ENCODE measurements around the gene PDE6B. TPM values are rescaled to one million over a fixed set of nuclear protein-coding genes. Genes with fewer than 3 reads are reported as not detected.

PDE6B gene
- total and polyA plus RNA-seq, 2 donors (not counting 1 experiment from before 2014, with no cell fraction given), result 2.1 TPM; not detected in 1

DNA sequence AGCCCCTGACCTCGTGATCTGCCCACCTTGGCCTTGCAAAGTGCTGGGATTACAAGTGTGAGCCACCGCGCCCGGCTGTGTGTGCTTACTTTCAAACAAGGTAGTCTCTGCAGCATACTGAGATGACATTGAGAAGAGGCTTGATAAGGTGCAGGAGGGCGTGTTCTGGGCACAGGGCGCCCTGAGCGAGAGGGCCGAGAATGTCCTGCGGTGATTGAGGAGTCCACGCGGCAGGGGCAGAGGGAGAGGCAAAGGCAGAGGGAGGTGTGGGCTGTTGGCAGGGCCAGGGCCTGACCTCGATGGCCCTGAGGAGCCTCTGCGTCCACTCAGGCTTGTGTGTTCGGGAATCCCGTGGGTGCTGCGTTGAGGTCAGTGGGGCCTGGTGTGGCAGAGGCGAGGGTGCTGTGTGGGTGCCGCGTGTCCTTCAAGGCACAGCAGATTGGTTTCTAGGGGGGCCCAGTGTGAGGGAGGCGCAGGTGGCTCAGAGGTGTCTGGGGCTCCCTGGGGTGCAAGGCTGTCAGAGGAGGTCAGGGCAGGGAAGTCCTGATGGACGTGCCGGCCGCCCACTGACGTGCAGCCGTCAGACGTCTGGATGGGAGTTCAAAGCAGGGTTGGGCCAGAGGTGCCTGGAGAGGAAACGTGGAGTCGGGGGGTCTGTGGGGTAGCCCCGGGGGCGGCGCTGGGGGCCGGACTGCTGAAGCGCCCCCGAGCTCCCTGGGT is 92.4 kb downstream of the PDE6B start:
- no peak overlapping the region for H3K27ac ChIP-seq (ENCODE audit: insufficient read depth, low read length)
- no peak for DNase-seq (ENCODE audit: low read depth in 2 of 2)
- no peaks in the 10 kb centered on the region for H3K9me3 ChIP-seq (ENCODE audit: control insufficient read depth, insufficient read depth, low read depth, low read length)
- TF ChIP-seq CTCF (conservative IDR thresholded peaks at IDR 0.05 in 1 of 2, IDR thresholded peaks at IDR 0.05 in 1 of 2; ENCODE audit: low read depth in 1 of 2, low read length in 2 of 2), result no peak
- TF ChIP-seq EZH2 (IDR thresholded peaks at IDR 0.05; ENCODE audit: low read length, missing control alignments), result no peak
- no peak overlapping the region for H3K9ac ChIP-seq (ENCODE audit: insufficient read depth, low read length)
- no peak overlapping the region for H3K4me3 ChIP-seq (replicated peaks in 1 of 4; ENCODE audit: control extremely low read depth in 1 of 4, insufficient read depth in 1 of 4, low read depth in 3 of 4, low read length in 4 of 4)
- peaks cover 10% of the 10 kb centered on the region for H3K4me1 ChIP-seq (ENCODE audit: control insufficient read depth, extremely low read depth, insufficient read depth, low read length)
- H4K20me1 ChIP-seq (ENCODE audit: control insufficient read depth, extremely low read depth, insufficient read depth, low read length), result no peaks in the 10 kb centered on the region
- no peaks in the 10 kb centered on the region for H3K27me3 ChIP-seq (ENCODE audit: control insufficient read depth, insufficient read depth, low read length)
- peaks cover 65% of the 10 kb centered on the region for H3K79me2 ChIP-seq (ENCODE audit: control insufficient read depth, insufficient read depth, low read length)
- H3K36me3 ChIP-seq (ENCODE audit: control insufficient read depth, insufficient read depth, low read length), result no peaks in the 10 kb centered on the region
- H2AFZ ChIP-seq (ENCODE audit: low read length), result no peak overlapping the region
- no peak overlapping the region for H3K4me2 ChIP-seq (ENCODE audit: extremely low read depth, insufficient read depth, low read length)

DNA sequence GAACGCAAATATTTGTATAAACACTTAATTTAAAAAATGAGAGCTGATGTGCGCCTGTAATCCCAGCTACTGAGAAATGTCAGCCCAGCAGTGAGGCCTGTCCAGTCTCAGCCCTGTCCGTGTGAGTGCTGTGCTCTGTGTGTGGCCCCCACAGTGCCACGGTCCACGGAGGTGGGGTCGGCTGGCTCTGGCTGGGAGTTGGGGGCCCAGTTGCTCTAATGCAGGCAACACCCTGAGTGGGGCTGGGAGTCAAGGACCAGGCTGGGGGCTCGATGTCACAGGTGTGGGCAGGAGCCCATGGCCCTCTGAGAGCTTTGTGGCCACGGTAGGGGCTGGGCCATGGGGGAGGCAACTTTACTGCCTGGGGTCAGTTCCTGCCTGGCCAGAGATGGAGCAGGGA is 93.1 kb downstream of the PDE6B start:
- no peaks in the 10 kb centered on the region for H4K20me1 ChIP-seq (ENCODE audit: control insufficient read depth, extremely low read depth, insufficient read depth, low read length)
- H3K4me1 ChIP-seq (ENCODE audit: control insufficient read depth, extremely low read depth, insufficient read depth, low read length), result peaks cover 10% of the 10 kb centered on the region
- no peaks in the 10 kb centered on the region for H3K27me3 ChIP-seq (ENCODE audit: control insufficient read depth, insufficient read depth, low read length)
- DNase-seq (ENCODE audit: low read depth in 2 of 2), result no peak
- TF ChIP-seq EZH2 (IDR thresholded peaks at IDR 0.05; ENCODE audit: low read length, missing control alignments) (no peak), CTCF (conservative IDR thresholded peaks at IDR 0.05 in 1 of 2, IDR thresholded peaks at IDR 0.05 in 1 of 2; ENCODE audit: low read depth in 1 of 2, low read length in 2 of 2) (no peak)
- H3K9ac ChIP-seq (ENCODE audit: insufficient read depth, low read length), result no peak overlapping the region
- H3K27ac ChIP-seq (ENCODE audit: insufficient read depth, low read length), result no peak overlapping the region
- peaks cover 3% of the 10 kb centered on the region for H3K36me3 ChIP-seq (ENCODE audit: control insufficient read depth, insufficient read depth, low read length)
- H2AFZ ChIP-seq (ENCODE audit: low read length), result no peak overlapping the region
- no peaks in the 10 kb centered on the region for H3K9me3 ChIP-seq (ENCODE audit: control insufficient read depth, insufficient read depth, low read depth, low read length)
- peaks cover 64% of the 10 kb centered on the region for H3K79me2 ChIP-seq (ENCODE audit: control insufficient read depth, insufficient read depth, low read length)
- no peak overlapping the region for H3K4me2 ChIP-seq (ENCODE audit: extremely low read depth, insufficient read depth, low read length)
- H3K4me3 ChIP-seq (replicated peaks in 1 of 4; ENCODE audit: control extremely low read depth in 1 of 4, insufficient read depth in 1 of 4, low read depth in 3 of 4, low read length in 4 of 4), result no peak overlapping the region

Other genes starting within 250 kb of the PDE6B start
- gene ZNF721, start 126.4 kb upstream of the PDE6B start, total RNA-seq, result 20.3 and 22.1 TPM in 2 replicates
- gene ZNF721, start 126.4 kb upstream of the PDE6B start, polyA plus RNA-seq, result 9.7 and 10.2 TPM in 2 replicates
- 38.3 and 52.4 TPM in 2 replicates for gene PIGG, start 126.4 kb upstream of the PDE6B start, total RNA-seq
- gene PIGG, start 126.4 kb upstream of the PDE6B start, polyA plus RNA-seq, result 33.4 and 40.7 TPM in 2 replicates
- gene TMEM271, start 49.3 kb upstream of the PDE6B start, total RNA-seq, result not detected in 2 replicates
- not detected in 2 replicates for gene TMEM271, start 49.3 kb upstream of the PDE6B start, polyA plus RNA-seq
- gene ATP5ME, start 48.7 kb downstream of the PDE6B start, total RNA-seq, result 204 and 257 TPM in 2 replicates
- gene ATP5ME, start 48.7 kb downstream of the PDE6B start, polyA plus RNA-seq, result 356 and 367 TPM in 2 replicates
- 13.4 and 14.4 TPM in 2 replicates for gene MYL5, start 49.0 kb downstream of the PDE6B start, total RNA-seq
- 8.6 and 9.6 TPM in 2 replicates for gene MYL5, start 49.0 kb downstream of the PDE6B start, polyA plus RNA-seq
- 3.9 and 5.1 TPM in 2 replicates for gene SLC49A3, start 63.6 kb downstream of the PDE6B start, total RNA-seq
- gene SLC49A3, start 63.6 kb downstream of the PDE6B start, polyA plus RNA-seq, result 0.42 and 0.62 TPM in 2 replicates
- gene PCGF3, start 80.3 kb downstream of the PDE6B start, total RNA-seq, result 27.1 and 30.0 TPM in 2 replicates
- gene PCGF3, start 80.3 kb downstream of the PDE6B start, polyA plus RNA-seq, result 24.8 and 25.6 TPM in 2 replicates
- gene CPLX1, start 200.6 kb downstream of the PDE6B start, total RNA-seq, result 0.66 TPM in 1 of 2 replicates, not detected in the other
- 0.03 and 0.09 TPM in 2 replicates for gene CPLX1, start 200.6 kb downstream of the PDE6B start, polyA plus RNA-seq

Data from fibroblast of lung (primary cell).